C4-2B (cell line): ENCODE measurements around the gene PDE4B.

Source experiments
- H3K27ac ChIP-seq: fragments of 450-650 bp; 2 replicates; pipeline ENCODE4 v1.5.1; 2017
- CTCF ChIP-seq: fragments of 450-650 bp; conservative IDR thresholded peaks from 2 replicates; pipeline ENCODE4 v1.5.1; 2017; ENCODE audit warnings: mild to moderate bottlenecking
- ZFX ChIP-seq: fragments of 450-650 bp; IDR thresholded peaks from 2 replicates; pipeline ENCODE4 v1.6.1; 2017

The PDE4B gene

DNA sequence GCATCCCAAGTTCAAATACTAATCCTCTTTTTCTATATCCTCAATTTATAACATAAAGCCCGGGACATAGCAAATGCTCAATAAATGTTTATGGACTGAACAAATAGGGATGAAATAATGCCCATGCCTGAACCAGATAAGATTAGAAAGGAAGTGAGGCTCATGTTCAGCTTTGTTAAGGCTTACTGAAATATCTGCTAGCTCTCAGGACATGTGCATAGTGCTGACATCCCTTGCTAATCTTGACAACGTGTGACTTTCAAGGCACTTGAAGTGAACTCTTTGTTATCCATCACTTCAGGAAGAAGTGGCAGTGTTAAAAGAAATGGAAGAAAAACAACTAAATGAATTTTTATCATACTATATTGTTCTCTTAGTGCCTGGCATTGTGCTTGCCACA is 481.0 kb downstream of the PDE4B start:
- no peak overlapping the region for H3K27ac ChIP-seq
- TF ChIP-seq ZFX (no peak), CTCF (no peak)

- TF ChIP-seq CTCF (no peak), ZFX (no peak)
These were observed 481.9 kb downstream of the PDE4B start for GRCh38 chr1:66274634-66275033.

DNA sequence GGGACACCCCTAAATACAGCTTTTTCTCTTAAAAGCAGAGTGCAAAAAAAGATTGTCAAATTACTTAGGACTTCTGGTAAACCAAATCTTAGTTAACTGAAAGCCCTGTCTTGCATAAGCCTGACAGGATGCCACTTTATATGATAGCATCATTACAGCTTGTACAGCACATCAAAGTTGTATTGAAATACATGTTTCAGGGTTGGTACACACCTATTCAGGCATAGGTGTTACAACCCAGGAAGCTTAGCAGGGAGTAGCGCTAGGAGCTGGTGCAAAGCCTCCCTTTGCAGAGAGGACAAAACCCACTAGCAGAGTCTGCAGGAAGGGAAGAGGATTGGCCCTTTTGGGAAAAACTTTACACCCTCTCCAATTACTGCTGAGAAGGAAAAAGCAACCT is 482.4 kb downstream of the PDE4B start:
- no peak overlapping the region for H3K27ac ChIP-seq
- no peak for TF ChIP-seq ZFX
- no peak for TF ChIP-seq CTCF

More at GRCh38 chr1:66274634-66275033, 481.9 kb downstream of the PDE4B start:
- no peak overlapping the region for H3K27ac ChIP-seq

GRCh38 chr1:66275601-66276023 is 482.9 kb downstream of the PDE4B start:
- TF ChIP-seq ZFX (no peak), CTCF (no peak)
- H3K27ac ChIP-seq = no peak overlapping the region

GRCh38 chr1:66276218-66276617 is 483.5 kb downstream of the PDE4B start:
- H3K27ac ChIP-seq = no peak overlapping the region
- TF ChIP-seq ZFX = no peak
- TF ChIP-seq CTCF = no peak

GRCh38 chr1:66278260-66279021 is 485.7 kb downstream of the PDE4B start:
- no peak for TF ChIP-seq CTCF
- H3K27ac ChIP-seq = no peak overlapping the region

GRCh38 chr1:66281808-66282207 is 489.1 kb downstream of the PDE4B start:
- H3K27ac ChIP-seq = no peak overlapping the region
- TF ChIP-seq ZFX (no peak), CTCF (no peak)
